Tibial artery (tissue), 4 donors: ENCODE results near the gene WDR37.

ENCODE experiments used
- DNase-seq, 2 donors: peaks; one replicate each; pipeline ENCODE4 v3.0.0-alpha.2; 2019
- H3K27ac ChIP-seq, 2 donors: fragments of 200-600 bp; sonication (generic) in 1 of 2; 1 replicate in 1 of 2; 2 replicates in 1 of 2; pipeline ENCODE4 v1.5.1; 2018 to 2019; ENCODE audit warnings: mild to moderate bottlenecking in 1 of 2
- H3K27me3 ChIP-seq, 2 donors: fragments of 200-600 bp; sonication (generic) in 1 of 2; one replicate each; pipeline versions ENCODE4 v1.5.1 to v1.6.0; 2016 to 2019
- H3K36me3 ChIP-seq, 3 donors: fragments of 200-600 bp; sonication (generic) in 2 of 3; one replicate each; pipeline ENCODE4 v1.5.1; 2016 to 2019; ENCODE audit warnings: mild to moderate bottlenecking in 2 of 3
- H3K4me1 ChIP-seq, 4 donors: fragments of 200-600 bp; sonication (generic) in 2 of 4; 1 replicate in 3 of 4; 2 replicates in 1 of 4; pipeline ENCODE4 v1.5.1; 2016 to 2019
- H3K4me3 ChIP-seq, 2 donors: fragments of 200-600 bp; sonication (generic) in 1 of 2; 1 replicate in 1 of 2; 2 replicates in 1 of 2; pipeline ENCODE4 v1.5.1; 2018 to 2019; ENCODE audit warnings: mild to moderate bottlenecking in 2 of 2
- H3K9me3 ChIP-seq, 3 donors: fragments of 200-600 bp; sonication (generic) in 1 of 3; one replicate each; pipeline ENCODE4 v1.5.1; 2016 to 2019
- intact Hi-C: fragments of 100-400 bp; cut with DNase I; formaldehyde crosslinking; loops from one replicate; pipeline ENCODE4 v1.15.0; 2023; ENCODE audit warnings: low total_unique reads
- TF ChIP-seq, protein P1 (sequence below), 2 experiments: fragments of 200-600 bp in 1 of 2; fragments of 450-650 bp in 1 of 2; IDR thresholded peaks; one replicate each; pipeline ENCODE4 v1.5.1; 2017 to 2019; ENCODE audit warnings: antibody characterized with exemption in 2 of 2, mild to moderate bottlenecking in 1 of 2, moderate library complexity in 1 of 2

The WDR37 gene

GRCh38 chr10:1180071-1180730 lies 124.0 kb downstream of the WDR37 start:
- no peaks in the 10 kb centered on the region for H3K4me1 ChIP-seq
- no peaks in the 10 kb centered on the region for H3K36me3 ChIP-seq
- H3K9me3 ChIP-seq = no peaks in the 10 kb centered on the region
- no peak overlapping the region for H3K4me3 ChIP-seq
- peaks cover 0 to 12% of the 10 kb centered on the region in 2 donors for H3K27me3 ChIP-seq
- intact Hi-C loops = no loop called here
- no peak overlapping the region for H3K27ac ChIP-seq
- TF ChIP-seq, protein P1, sequence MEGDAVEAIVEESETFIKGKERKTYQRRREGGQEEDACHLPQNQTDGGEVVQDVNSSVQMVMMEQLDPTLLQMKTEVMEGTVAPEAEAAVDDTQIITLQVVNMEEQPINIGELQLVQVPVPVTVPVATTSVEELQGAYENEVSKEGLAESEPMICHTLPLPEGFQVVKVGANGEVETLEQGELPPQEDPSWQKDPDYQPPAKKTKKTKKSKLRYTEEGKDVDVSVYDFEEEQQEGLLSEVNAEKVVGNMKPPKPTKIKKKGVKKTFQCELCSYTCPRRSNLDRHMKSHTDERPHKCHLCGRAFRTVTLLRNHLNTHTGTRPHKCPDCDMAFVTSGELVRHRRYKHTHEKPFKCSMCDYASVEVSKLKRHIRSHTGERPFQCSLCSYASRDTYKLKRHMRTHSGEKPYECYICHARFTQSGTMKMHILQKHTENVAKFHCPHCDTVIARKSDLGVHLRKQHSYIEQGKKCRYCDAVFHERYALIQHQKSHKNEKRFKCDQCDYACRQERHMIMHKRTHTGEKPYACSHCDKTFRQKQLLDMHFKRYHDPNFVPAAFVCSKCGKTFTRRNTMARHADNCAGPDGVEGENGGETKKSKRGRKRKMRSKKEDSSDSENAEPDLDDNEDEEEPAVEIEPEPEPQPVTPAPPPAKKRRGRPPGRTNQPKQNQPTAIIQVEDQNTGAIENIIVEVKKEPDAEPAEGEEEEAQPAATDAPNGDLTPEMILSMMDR (IDR thresholded peaks at IDR 0.05) = no peak
- DNase-seq = peak in 1 of 2 donors; percentile 35

GRCh38 chr10:1180836-1181235 lies 124.7 kb downstream of the WDR37 start:
- Histone ChIP-seq H3K36me3 (no peaks in the 10 kb centered on the region), H3K27ac (no peak overlapping the region), H3K4me1 (no peaks in the 10 kb centered on the region), H3K4me3 (no peak overlapping the region), H3K27me3 (peaks cover 0 to 12% of the 10 kb centered on the region in 2 donors), H3K9me3 (no peaks in the 10 kb centered on the region)
- TF ChIP-seq, protein P1 (IDR thresholded peaks at IDR 0.05) = no peak
- DNase-seq = peak in 1 of 2 donors; percentile 19
- intact Hi-C loops = no loop called here
